WTC11 (cell line): ENCODE measurements around the gene PTGDR.
A peak's percentile ranks its signal among the peaks of the same experiment; 100 is the strongest.

Experiments
- CDX4 ChIP-seq: fragments of 250-450 bp; sonication (Bioruptor Pico); IDR thresholded peaks from 2 replicates; pipeline ENCODE4 v1.9.0; 2021; ENCODE audit warnings: moderate library complexity, mild to moderate bottlenecking, inconsistent platforms, borderline replicate concordance
- CTCF ChIP-seq: fragments of 200-600 bp; IDR thresholded peaks from 2 replicates; pipeline ENCODE4 v1.8.0; 2022; ENCODE audit warnings: antibody characterized with exemption
- E2F5 ChIP-seq: sonication (generic); formaldehyde crosslinking; IDR thresholded peaks from 2 replicates; pipeline ENCODE4 v1.8.1; 2022; ENCODE audit warnings: mild to moderate bottlenecking, moderate library complexity, missing genetic modification reagents
- PRDM15 ChIP-seq: sonication (generic); formaldehyde crosslinking; IDR thresholded peaks from 2 replicates; pipeline ENCODE4 v1.8.0; 2022; ENCODE audit warnings: missing genetic modification reagents
- SMAD3 ChIP-seq: sonication (generic); formaldehyde crosslinking; IDR thresholded peaks from 2 replicates; pipeline ENCODE4 v1.8.0; 2022; ENCODE audit warnings: missing genetic modification reagents, mild to moderate bottlenecking, borderline replicate concordance
- TP53 ChIP-seq: sonication (generic); formaldehyde crosslinking; IDR thresholded peaks from 2 replicates; pipeline ENCODE4 v1.8.1; 2023; ENCODE audit warnings: mild to moderate bottlenecking, missing genetic modification reagents
- USF1 ChIP-seq: sonication (generic); formaldehyde crosslinking; IDR thresholded peaks from 2 replicates; pipeline ENCODE4 v1.8.0; 2022; ENCODE audit warnings: mild to moderate bottlenecking, missing genetic modification reagents
- USF2 ChIP-seq: sonication (generic); formaldehyde crosslinking; IDR thresholded peaks from 2 replicates; pipeline ENCODE4 v1.8.1; 2023; ENCODE audit warnings: mild to moderate bottlenecking, missing genetic modification reagents, moderate library complexity
- ZNF317 ChIP-seq: sonication (generic); formaldehyde crosslinking; IDR thresholded peaks from 2 replicates; pipeline ENCODE4 v1.8.1; 2023; ENCODE audit warnings: low read depth, mild to moderate bottlenecking, moderate library complexity, missing genetic modification reagents, borderline replicate concordance
- ZNF512 ChIP-seq: sonication (generic); formaldehyde crosslinking; IDR thresholded peaks from 2 replicates; pipeline ENCODE4 v1.8.1; 2022; ENCODE audit warnings: missing genetic modification reagents, borderline replicate concordance
- ZSCAN18 ChIP-seq: fragments of 250-450 bp; sonication (Bioruptor Pico); IDR thresholded peaks from 2 replicates; pipeline ENCODE4 v2.1.2; 2022; ENCODE audit warnings: mild to moderate bottlenecking, moderate library complexity

GRCh38 chr14:52268279-52269061, 972 bp downstream of the PTGDR start:
- no peak for TF ChIP-seq SMAD3 (CRISPR knock-in tag)
- TF ChIP-seq E2F5 (CRISPR knock-in tag): peak; percentile 74; the same call in 1 of the 2 replicates
- TF ChIP-seq ZSCAN18 (CRISPR knock-in tag): no peak
- TF ChIP-seq CTCF: no peak
- TF ChIP-seq USF1: no peak
- peak; percentile 83; the same call in 1 of the 2 replicates for TF ChIP-seq TP53 (CRISPR knock-in tag)
- TF ChIP-seq ZNF512: no peak
- TF ChIP-seq ZNF317 (CRISPR knock-in tag): no peak
- peak; percentile 45 for TF ChIP-seq PRDM15 (CRISPR knock-in tag)
- no peak for TF ChIP-seq CDX4
- TF ChIP-seq USF2: no peak
